NB4 (cell line): Measurements from ENCODE around the gene SMC2.

Experiments
- DNase-seq: peaks from one replicate; pipeline ENCODE4 v3.0.0; 2010; ENCODE audit warnings: low read depth
- H3K4me3 ChIP-seq: one replicate; pipeline ENCODE4 v1.5.1; 2011; ENCODE audit warnings: mild to moderate bottlenecking, low read depth, low read length, moderate library complexity
- CTCF ChIP-seq: IDR thresholded peaks from one replicate; pipeline ENCODE4 v1.5.1; 2012; ENCODE audit warnings: low read depth, low read length
- MAX ChIP-seq: IDR thresholded peaks from 2 replicates; pipeline ENCODE4 v1.6.1; 2011; ENCODE audit warnings: low read depth, low read length
- MYC ChIP-seq: IDR thresholded peaks from 2 replicates; pipeline ENCODE4 v1.6.1; 2011; ENCODE audit warnings: low read depth, low read length
- POLR2A ChIP-seq: IDR thresholded peaks from 2 replicates; pipeline ENCODE4 v1.6.1; 2011; ENCODE audit warnings: mild to moderate bottlenecking; ENCODE audit not compliant: insufficient read length; ENCODE audit errors: extremely low read depth

SMC2 gene

GRCh38 chr9:104085525-104085924 is 8.6 kb upstream of the SMC2 start:
- no peak for DNase-seq
- no peak for TF ChIP-seq CTCF
- no peak for TF ChIP-seq MAX
- TF ChIP-seq POLR2A: no peak
- no peak overlapping the region for H3K4me3 ChIP-seq

- DNase-seq: no peak
- TF ChIP-seq MAX (no peak), CTCF (no peak), MYC (no peak), POLR2A (no peak)
- no peak overlapping the region for H3K4me3 ChIP-seq
Measured at GRCh38 chr9:104087894-104088293, 6.2 kb upstream of the SMC2 start.

- H3K4me3 ChIP-seq: no peak overlapping the region
- TF ChIP-seq MAX: no peak
- no peak for DNase-seq
Measured at GRCh38 chr9:104088416-104088815, 5.7 kb upstream of the SMC2 start.

- no peak for TF ChIP-seq MAX
- no peak for TF ChIP-seq POLR2A
- no peak overlapping the region for H3K4me3 ChIP-seq
- DNase-seq: no peak
Measured at GRCh38 chr9:104090578-104090977, 3.5 kb upstream of the SMC2 start.

- no peak overlapping the region for H3K4me3 ChIP-seq
- no peak for TF ChIP-seq MAX
- no peak for DNase-seq
Measured at GRCh38 chr9:104091116-104091515, 3.0 kb upstream of the SMC2 start.

GRCh38 chr9:104091708-104092107 is 2.4 kb upstream of the SMC2 start:
- peak; percentile 59 for DNase-seq
- H3K4me3 ChIP-seq: no peak overlapping the region
- TF ChIP-seq POLR2A (no peak), MAX (no peak), MYC (no peak), CTCF (no peak)

- H3K4me3 ChIP-seq: peak overlapping the region; percentile 100
- TF ChIP-seq CTCF (no peak), POLR2A (no peak), MAX (no peak), MYC (no peak)
- DNase-seq: no peak
Measured at GRCh38 chr9:104092192-104092591, 1.9 kb upstream of the SMC2 start.
